ENCODE data around the gene RCAN3.

The RCAN3 gene

GRCh38 chr1:24564695-24565094 is 62.1 kb downstream of the RCAN3 start:
- Histone ChIP-seq H3K27me3 (ENCODE audit: insufficient read depth, low read depth) (no peaks in the 10 kb centered on the region), H3K4me2 (no peak overlapping the region), H3K4me1 (ENCODE audit: low read depth, poor library complexity, severe bottlenecking) (peaks cover 36% of the 10 kb centered on the region), H4K20me1 (ENCODE audit: insufficient read depth) (no peaks in the 10 kb centered on the region), H3K9ac (no peak overlapping the region), H3K36me3 (ENCODE audit: insufficient read depth) (no peaks in the 10 kb centered on the region), H3K27ac (no peak overlapping the region), H2AFZ (ENCODE audit: low read depth) (no peak overlapping the region), H3K79me2 (ENCODE audit: insufficient read depth, low read depth) (no peaks in the 10 kb centered on the region), H3K4me3 (IDR thresholded peaks at IDR 0.05; ENCODE audit: insufficient read depth, low read depth, low read length) (no peak overlapping the region)
- TF ChIP-seq CTCF (conservative IDR thresholded peaks at IDR 0.05; ENCODE audit: low read depth, low read length): no peak

- Histone ChIP-seq H3K27ac (no peak overlapping the region), H3K27me3 (ENCODE audit: insufficient read depth, low read depth) (no peaks in the 10 kb centered on the region), H3K79me2 (ENCODE audit: insufficient read depth, low read depth) (no peaks in the 10 kb centered on the region), H3K9ac (no peak overlapping the region), H4K20me1 (ENCODE audit: insufficient read depth) (no peaks in the 10 kb centered on the region), H3K4me2 (no peak overlapping the region), H3K4me3 (IDR thresholded peaks at IDR 0.05; ENCODE audit: insufficient read depth, low read depth, low read length) (no peak overlapping the region), H3K36me3 (ENCODE audit: insufficient read depth) (no peaks in the 10 kb centered on the region), H2AFZ (ENCODE audit: low read depth) (no peak overlapping the region), H3K4me1 (ENCODE audit: low read depth, poor library complexity, severe bottlenecking) (peaks cover 19% of the 10 kb centered on the region)
- TF ChIP-seq CTCF (conservative IDR thresholded peaks at IDR 0.05; ENCODE audit: low read depth, low read length): no peak
These were observed 63.7 kb downstream of the RCAN3 start for GRCh38 chr1:24566236-24566867.

- Histone ChIP-seq H2AFZ (ENCODE audit: low read depth) (no peak overlapping the region), H3K27ac (no peak overlapping the region)
These were observed 65.3 kb downstream of the RCAN3 start for GRCh38 chr1:24567792-24568388.

GRCh38 chr1:24568475-24568874 is 65.8 kb downstream of the RCAN3 start:
- H3K4me3 ChIP-seq (IDR thresholded peaks at IDR 0.05; ENCODE audit: insufficient read depth, low read depth, low read length): no peak overlapping the region
- H3K4me1 ChIP-seq (ENCODE audit: low read depth, poor library complexity, severe bottlenecking): no peaks in the 10 kb centered on the region
- no peak overlapping the region for H2AFZ ChIP-seq (ENCODE audit: low read depth)
- H4K20me1 ChIP-seq (ENCODE audit: insufficient read depth): no peaks in the 10 kb centered on the region
- H3K27me3 ChIP-seq (ENCODE audit: insufficient read depth, low read depth): no peaks in the 10 kb centered on the region
- H3K36me3 ChIP-seq (ENCODE audit: insufficient read depth): no peaks in the 10 kb centered on the region
- H3K9ac ChIP-seq: no peak overlapping the region
- H3K79me2 ChIP-seq (ENCODE audit: insufficient read depth, low read depth): no peaks in the 10 kb centered on the region
- no peak overlapping the region for H3K4me2 ChIP-seq
- TF ChIP-seq CTCF (conservative IDR thresholded peaks at IDR 0.05; ENCODE audit: low read depth, low read length): no peak
- no peak overlapping the region for H3K27ac ChIP-seq

More at GRCh38 chr1:24567792-24568388, 65.3 kb downstream of the RCAN3 start:
- no peak for TF ChIP-seq CTCF (conservative IDR thresholded peaks at IDR 0.05; ENCODE audit: low read depth, low read length)
- Histone ChIP-seq H3K36me3 (ENCODE audit: insufficient read depth) (no peaks in the 10 kb centered on the region), H3K4me3 (IDR thresholded peaks at IDR 0.05; ENCODE audit: insufficient read depth, low read depth, low read length) (no peak overlapping the region), H3K4me1 (ENCODE audit: low read depth, poor library complexity, severe bottlenecking) (peaks cover 4% of the 10 kb centered on the region), H3K4me2 (no peak overlapping the region), H4K20me1 (ENCODE audit: insufficient read depth) (no peaks in the 10 kb centered on the region), H3K9ac (no peak overlapping the region), H3K27me3 (ENCODE audit: insufficient read depth, low read depth) (no peaks in the 10 kb centered on the region), H3K79me2 (ENCODE audit: insufficient read depth, low read depth) (no peaks in the 10 kb centered on the region)

All from KMS-11 (cell line).